ENCODE results near the gene VWA5B2.

Gene VWA5B2

GRCh38 chr3:184227481-184227935, 1.9 kb upstream of the VWA5B2 start:
- DNase-seq, result peak; percentile 51 to 67 (median 56)

- DNase-seq, result no peak
Measured at GRCh38 chr3:184228376-184229137, 828 bp upstream of the VWA5B2 start.

GRCh38 chr3:184230081-184230602, 757 bp downstream of the VWA5B2 start:
- DNase-seq, result peak in 1 of 4 experiments; percentile 13

GRCh38 chr3:184230603-184231528, 1.5 kb downstream of the VWA5B2 start:
- peak in 1 of 4 experiments; percentile 22 for DNase-seq

- no peak for DNase-seq
Measured at GRCh38 chr3:184231671-184232070, 2.3 kb downstream of the VWA5B2 start.

- DNase-seq, result no peak
Measured at GRCh38 chr3:184233127-184233843, 3.9 kb downstream of the VWA5B2 start.

- peak in 2 of 4 experiments; percentile 30 to 47 for DNase-seq
Measured at GRCh38 chr3:184234224-184234623, 4.8 kb downstream of the VWA5B2 start.

- no peak for DNase-seq
Measured at GRCh38 chr3:184234671-184235380, 5.4 kb downstream of the VWA5B2 start.

DNA sequence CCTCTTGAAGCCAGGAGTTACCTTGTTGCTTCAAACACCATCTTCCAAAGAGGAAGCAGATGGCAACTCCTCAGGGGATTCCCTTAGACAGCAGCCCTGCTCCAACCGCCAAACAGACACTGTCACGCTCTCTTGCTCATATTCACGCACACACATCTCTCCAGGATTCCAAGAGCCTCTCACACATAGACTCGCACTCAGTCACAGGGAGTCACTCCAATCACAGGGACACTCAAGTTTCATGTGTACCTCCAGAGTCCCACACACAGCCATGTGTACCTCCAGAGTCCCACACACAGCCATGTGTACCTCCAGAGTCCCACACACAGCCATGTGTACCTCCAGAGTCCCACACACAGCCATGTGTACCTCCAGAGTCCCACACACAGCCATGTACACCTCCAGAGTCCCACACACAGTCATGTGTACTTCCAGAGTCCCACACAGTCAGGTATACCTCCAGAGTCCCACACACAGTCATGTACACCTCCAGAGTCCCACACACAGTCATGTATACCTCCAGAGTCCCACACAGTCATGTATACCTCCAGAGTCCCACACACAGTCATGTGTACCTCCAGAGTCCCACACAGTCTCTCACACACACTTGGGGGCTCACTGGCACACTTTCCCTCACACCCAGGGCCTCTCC, 6.1 kb downstream of the VWA5B2 start:
- no peak for DNase-seq

DNA sequence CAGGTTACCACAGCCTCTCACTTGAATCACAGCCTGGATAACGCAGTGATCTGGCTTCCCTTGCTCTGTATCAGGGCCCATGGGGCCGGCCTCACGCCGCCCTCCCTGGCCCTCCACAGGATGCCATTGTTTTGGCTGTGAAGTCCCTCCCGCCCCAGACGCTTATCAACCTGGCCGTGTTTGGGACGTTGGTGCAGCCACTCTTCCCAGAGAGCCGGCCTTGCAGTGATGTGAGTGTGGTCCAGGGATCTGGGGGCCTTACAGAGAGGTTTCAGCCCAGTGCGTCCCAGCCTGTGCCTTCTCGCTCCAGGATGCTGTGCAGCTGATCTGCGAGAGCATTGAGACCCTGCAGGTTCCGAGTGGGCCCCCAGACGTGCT, 6.6 kb downstream of the VWA5B2 start:
- DNase-seq, result no peak

GRCh38 chr3:184236636-184237035, 7.3 kb downstream of the VWA5B2 start:
- no peak for DNase-seq

- DNase-seq, result no peak
Measured at GRCh38 chr3:184237211-184237610, 7.8 kb downstream of the VWA5B2 start.

- no peak for DNase-seq
Measured at GRCh38 chr3:184237807-184238206, 8.4 kb downstream of the VWA5B2 start.

DNA sequence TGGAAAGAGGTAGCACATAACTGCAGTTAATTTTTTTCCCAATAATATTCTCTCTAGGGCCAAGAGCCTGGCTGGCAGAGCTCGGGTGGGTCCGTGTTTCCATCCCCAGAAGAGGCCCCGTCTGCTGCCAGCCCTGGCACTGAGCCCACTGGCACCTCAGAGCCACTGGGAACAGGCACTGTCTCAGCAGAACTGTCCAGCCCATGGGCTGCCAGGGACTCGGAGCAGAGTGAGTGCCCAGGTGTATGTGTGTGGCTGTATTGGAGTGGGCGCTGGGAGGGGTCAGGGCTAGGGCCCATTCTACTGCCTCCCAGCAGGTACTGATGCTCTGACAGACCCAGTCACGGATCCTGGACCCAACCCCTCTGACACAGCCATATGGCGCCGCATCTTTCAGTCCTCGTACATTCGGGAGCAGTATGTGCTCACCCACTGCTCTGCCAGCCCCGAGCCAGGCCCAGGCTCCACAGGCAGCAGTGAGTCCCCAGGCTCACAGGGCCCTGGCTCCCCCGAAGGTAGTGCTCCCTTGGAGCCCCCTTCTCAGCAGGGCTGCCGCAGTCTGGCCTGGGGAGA, 8.9 kb downstream of the VWA5B2 start:
- DNase-seq, result no peak

GRCh38 chr3:184239221-184239620, 9.8 kb downstream of the VWA5B2 start:
- no peak for DNase-seq

DNA sequence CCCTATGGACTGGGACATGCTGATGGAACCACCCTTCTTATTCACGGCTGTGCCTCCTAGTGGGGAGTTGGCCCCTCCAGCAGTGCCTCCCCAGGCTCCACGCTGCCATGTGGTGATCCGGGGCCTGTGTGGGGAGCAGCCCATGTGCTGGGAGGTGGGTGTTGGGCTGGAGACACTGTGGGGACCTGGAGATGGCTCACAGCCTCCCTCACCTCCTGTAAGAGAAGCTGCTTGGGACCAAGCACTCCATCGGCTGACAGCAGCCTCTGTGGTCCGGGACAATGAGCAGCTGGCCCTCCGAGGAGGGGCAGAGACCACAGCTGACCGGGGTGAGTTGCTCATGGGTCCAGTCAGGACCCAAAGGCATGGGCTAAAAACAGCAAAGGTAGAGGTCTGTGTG, 10.3 kb downstream of the VWA5B2 start:
- DNase-seq, result no peak

DNA sequence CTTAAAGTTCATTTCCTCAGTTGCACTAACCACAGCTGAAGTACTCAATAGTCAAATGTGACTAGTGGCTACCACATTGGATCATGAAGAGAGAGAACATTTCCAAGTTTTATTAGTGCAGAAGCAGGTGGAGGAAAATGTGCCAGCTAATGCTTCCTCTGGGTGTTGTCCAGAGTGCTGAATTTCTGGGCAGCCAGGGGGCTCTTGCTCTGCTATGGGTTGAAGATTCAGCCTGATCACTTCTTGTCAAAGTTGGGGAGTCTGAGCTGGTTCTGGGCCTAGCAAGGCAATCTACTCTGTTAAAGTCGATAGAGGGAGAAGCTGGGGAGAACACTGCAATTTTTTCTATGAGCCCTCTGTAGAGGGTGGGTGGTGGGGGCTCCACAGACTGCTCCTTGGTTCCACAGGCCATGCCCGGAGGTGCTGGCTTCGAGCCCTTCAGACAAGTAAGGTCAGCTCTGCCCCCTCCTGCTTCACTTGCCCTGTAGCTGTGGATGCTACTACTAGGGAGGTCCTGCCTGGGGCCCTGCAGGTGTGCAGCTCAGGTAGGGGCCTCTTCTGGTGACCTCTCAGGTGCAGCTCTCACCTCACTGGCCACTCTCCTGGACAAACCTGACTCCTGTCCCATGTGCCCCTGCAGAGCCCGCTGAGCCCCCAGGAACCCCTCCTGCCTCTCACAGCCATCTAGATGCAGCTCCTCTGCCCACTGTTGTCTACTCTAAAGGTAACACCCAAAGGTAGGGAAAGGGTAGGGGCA, 11.2 kb downstream of the VWA5B2 start:
- DNase-seq, result peak in 2 of 4 experiments; percentile 25 to 29

DNA sequence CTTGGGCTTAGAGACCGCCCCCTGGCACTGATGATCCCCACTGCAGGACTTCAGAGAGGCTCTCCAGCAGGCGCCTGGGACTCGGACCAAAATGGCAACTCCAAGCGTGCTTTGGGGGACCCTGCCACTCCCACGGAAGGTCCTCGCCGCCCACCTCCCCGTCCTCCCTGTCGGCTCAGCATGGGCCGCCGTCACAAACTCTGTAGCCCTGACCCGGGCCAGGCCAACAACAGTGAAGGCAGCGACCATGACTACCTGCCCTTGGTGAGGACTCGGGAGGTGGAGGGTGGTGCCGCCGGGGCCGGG, 11.7 kb downstream of the VWA5B2 start:
- no peak for DNase-seq

- DNase-seq, result peak in 1 of 4 experiments; percentile 19
Measured at GRCh38 chr3:184241447-184242296, 12.3 kb downstream of the VWA5B2 start.

Data from suppressor macrophage (primary cell).